Measurements from ENCODE around the gene ARX.
A peak's percentile ranks its signal among the peaks of the same experiment; 100 is the strongest.

ARX gene

DNA sequence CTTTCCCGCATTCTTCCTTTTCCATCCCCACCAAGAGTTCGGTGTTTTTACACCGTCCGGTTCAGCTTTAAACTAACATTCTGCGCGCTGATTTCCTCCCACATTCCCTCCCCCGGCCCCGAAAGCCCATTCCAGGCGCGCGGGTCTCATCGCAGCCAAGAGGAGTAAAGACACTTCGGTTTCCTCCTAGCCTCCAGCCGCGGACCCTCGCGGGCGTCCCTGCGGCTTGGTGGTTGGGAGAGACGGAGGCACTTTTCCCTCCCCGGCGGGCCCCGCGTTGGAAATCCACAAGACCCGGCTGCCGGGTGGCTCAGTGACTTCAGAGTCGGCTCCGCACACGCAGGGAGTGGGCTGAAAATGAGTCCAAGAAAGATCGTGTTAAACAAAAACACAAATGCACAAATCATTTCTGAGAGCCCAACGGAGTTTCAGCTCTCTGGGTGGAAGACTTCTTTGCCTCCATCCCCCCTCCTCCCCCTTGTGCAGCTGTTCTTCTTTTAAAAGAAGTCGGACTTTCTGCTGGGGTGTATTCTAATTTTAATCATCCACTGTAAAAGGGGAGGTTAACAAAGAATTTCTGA lies 2.0 kb upstream of the ARX start:
- no peak for DNase-seq (ENCODE audit: low spot score)
- Histone ChIP-seq H3K4me3 (peak overlapping the region; percentile 7), H3K27ac (no peak overlapping the region)
- TF ChIP-seq, protein P1, sequence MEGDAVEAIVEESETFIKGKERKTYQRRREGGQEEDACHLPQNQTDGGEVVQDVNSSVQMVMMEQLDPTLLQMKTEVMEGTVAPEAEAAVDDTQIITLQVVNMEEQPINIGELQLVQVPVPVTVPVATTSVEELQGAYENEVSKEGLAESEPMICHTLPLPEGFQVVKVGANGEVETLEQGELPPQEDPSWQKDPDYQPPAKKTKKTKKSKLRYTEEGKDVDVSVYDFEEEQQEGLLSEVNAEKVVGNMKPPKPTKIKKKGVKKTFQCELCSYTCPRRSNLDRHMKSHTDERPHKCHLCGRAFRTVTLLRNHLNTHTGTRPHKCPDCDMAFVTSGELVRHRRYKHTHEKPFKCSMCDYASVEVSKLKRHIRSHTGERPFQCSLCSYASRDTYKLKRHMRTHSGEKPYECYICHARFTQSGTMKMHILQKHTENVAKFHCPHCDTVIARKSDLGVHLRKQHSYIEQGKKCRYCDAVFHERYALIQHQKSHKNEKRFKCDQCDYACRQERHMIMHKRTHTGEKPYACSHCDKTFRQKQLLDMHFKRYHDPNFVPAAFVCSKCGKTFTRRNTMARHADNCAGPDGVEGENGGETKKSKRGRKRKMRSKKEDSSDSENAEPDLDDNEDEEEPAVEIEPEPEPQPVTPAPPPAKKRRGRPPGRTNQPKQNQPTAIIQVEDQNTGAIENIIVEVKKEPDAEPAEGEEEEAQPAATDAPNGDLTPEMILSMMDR (IDR thresholded peaks at IDR 0.05): no peak

DNA sequence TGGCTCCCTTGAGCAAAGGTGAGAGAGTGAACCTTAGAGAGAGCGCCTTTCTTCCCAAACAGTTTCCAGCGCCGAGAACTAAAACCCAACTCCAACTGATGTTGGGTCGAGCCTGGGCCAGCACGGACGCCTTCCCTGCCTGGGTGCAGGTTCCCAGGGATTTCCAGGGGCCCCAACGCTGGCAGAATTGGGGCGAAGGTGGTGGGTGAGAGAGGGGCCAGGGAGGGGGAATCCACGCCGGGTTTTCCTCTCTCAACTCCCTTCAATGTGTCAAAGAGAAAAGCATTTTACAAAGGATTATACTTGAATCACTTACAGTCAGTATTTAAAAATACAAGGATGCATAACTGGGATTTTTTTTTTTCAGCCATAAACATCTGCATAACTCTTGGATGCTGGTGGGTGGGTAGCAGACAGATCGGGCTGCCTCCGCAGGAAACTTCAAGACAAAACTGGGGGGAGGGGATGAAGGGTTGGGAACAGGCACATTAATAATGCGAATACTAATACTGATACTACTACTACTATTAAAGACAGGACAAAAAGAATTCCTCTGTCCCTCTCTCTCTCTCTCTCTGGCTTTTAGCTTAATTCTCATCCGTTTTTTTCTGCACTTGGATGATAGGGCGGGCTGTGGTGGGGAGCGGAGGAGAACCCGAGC lies 1.3 kb upstream of the ARX start:
- no peak for DNase-seq (ENCODE audit: low spot score)
- TF ChIP-seq, protein P1 (IDR thresholded peaks at IDR 0.05): no peak

DNA sequence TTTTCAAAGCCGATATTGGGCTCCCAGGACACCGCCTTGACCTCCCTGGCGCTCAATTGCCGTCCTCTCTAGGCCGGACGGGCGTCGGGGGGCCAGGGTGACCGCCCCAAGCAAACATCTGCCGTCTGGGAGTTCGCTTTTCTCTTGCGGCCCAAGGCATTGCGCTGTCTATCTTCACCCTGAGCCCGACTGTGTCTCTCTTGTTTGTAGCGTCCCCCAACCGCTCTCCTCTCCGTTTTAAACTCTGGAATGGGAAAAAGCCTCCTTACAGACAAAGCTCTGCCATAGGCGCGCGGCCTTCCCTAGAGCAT lies 551 bp upstream of the ARX start:
- no peak overlapping the region for H3K27ac ChIP-seq
- no peak for DNase-seq (ENCODE audit: low spot score)
- TF ChIP-seq, protein P1 (IDR thresholded peaks at IDR 0.05): no peak
- peak overlapping the region; percentile 56 for H3K4me3 ChIP-seq

More for the DNA sequence above, 1.3 kb upstream of the ARX start:
- H3K4me3 ChIP-seq: no peak overlapping the region
- no peak overlapping the region for H3K27ac ChIP-seq

DNA sequence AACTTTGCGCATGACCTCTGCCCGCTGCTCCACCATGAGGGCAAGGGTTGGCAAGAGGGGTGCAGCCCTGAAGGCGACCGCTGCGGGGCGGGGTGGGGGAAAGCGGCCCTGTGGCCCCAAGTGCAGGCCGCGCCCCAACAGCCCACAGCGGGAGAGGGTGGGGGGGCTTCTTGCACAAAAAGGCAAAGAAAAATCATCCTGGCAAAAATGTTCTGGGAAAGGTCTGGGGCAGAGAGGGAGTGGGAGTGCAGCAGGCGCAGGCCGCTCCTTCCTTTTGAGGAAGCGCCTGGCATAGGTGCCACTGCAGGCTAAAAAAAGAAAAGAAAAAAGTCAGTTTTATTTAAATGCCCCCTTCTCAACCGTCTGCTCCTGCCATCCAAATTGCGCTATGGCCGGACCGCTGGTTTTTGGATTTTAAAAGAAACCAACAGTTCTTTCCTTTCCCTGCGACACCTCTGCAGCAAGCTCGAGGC lies 1.4 kb downstream of the ARX start:
- H3K4me3 ChIP-seq: no peak overlapping the region
- H3K27ac ChIP-seq: no peak overlapping the region
- DNase-seq (ENCODE audit: low spot score): no peak
- TF ChIP-seq, protein P1 (IDR thresholded peaks at IDR 0.05): no peak

DNA sequence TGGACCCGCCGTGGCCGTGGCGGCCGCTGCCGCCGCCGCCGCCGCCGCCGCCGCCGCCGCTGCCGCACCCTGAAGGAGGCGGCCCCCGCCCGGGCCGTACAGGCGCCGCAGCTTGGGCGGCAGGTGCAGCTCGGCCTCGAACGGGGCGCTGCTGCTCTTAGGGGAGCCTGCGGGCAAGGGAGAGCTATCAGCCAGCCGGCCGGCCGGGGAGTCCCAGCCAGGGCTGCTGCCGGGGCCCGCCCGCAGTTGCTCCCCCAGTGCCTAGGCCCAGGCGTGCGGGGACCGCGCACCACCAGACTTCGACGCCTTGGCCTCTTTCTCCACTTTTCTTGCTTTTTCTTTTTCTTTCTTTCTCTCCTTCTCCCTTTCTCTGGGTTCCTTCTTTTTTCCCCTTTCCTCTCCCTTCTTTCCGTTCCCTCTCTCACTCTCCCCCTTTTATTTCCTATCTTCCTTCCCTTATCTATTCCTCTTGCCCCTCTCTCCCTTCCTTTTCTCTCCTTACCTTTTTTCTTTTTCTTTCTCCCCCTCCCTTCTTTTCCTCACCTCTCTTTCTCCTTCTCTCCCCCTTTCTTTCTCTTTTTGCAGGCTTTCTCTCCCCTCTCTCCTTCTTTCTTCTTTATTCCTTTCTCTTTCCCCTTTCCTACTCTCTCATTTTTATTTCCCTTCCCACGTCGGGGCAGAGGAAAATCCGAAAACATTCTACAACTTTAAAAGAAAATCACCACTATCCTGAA lies 2.0 kb downstream of the ARX start:
- TF ChIP-seq, protein P1 (IDR thresholded peaks at IDR 0.05): no peak
- Histone ChIP-seq H3K27ac (no peak overlapping the region), H3K4me3 (peak overlapping the region; percentile 28)
- no peak for DNase-seq (ENCODE audit: low spot score)

DNA sequence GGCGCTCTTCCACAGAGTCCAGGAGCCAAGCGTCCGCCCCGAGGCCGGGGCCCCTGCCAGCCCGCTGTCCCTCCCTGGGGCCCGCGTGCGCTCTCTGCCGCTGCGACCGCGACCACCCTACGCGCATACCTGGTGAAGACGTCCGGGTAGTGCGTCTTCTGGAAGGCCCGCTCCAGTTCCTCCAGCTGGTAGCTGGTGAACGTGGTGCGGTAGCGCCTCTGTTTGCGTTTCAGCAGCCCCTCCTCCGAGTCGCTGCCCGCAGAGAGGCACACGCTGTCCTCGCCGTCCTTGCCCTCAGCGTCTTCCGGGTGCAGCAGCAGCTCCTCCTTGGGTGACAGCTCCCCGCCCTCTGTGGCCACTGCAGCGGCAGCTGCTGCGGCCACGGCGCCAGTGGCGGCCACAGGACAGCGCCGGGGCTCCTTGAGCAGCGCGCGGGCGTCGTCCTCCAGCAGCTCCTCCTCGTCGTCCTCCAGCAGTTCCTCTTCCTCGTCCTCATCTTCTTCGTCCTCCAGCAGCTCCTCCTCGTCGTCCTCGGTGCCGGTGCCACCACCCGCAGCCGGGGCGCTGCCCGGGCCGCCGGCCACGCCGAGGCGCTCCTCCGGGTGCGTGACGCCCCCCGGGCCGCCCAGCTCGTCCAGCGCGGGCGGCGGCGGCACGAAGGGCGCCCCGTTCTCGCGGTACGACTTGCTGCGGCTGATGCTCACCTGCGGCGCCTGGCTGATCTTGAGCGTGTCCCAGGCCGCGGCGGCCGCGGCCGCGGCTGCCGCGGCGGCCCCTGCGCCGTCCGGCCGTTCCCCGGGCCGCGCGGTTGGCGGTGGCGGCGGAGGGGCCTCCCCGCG lies 2.8 kb downstream of the ARX start:
- no peak for DNase-seq (ENCODE audit: low spot score)
- TF ChIP-seq, protein P1 (IDR thresholded peaks at IDR 0.05): no peak
- peak overlapping the region; percentile 63 for H3K4me3 ChIP-seq
- no peak overlapping the region for H3K27ac ChIP-seq
